GM21723 (cell line): ENCODE measurements around the gene HMCN1.

Experiments used
- ATAC-seq: cut with Tn5 transposase; IDR thresholded peaks from one replicate; pipeline ENCODE4 v1.9.1; 2021; ENCODE audit warnings: mild to moderate bottlenecking, moderate library complexity; ENCODE audit not compliant: unreplicated experiment

Gene HMCN1

DNA sequence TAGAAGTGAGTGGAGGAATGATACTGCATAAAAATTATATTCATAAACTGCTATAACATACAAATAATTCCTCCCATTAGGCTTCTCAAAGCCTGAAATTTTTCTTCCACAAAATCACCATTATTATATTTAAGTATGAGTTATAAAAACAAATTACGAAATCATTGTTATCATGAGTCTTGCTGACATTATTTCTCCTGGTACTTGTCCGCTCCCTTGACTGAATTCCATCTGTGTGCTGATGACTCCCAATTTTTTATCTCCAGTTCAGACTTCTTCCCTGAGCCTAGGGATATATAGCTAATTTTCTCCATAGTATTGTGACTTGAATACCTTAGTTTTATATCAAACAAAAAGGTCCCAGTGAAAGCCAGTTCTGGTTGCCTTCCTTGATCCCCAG lies 268.2 kb downstream of the HMCN1 start:
- no peak for ATAC-seq

DNA sequence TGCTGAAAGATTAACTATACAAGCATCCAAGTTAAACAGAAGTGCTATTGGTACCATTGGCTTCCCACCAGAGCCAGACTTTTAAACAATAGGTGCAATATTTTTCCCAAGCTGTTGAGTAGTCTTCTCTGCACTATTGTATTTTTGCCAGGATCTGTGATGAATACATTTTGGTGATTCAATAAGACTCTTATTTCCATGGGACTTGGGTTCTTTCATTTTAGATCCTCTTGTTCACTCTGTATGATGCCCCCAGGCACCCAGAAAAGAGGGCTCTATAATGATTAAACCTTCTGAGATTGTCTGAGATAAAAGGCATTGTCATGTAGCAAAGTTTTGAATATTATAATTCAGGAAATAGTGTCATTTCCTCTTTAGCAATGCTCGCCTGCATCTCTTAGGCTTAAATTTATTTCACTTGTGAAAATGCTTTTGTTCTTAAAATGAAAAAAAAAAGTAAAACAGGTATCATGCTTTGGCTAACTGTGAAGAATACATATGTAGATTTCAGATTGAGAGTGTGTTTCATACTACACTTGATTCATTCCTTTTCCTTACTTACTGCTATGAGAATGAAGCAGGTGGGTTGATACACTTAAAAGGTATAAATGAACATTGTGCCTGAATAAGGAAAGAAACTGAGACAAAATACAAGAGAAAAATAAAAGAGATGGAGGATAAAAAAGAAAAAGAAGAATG lies 275.0 kb downstream of the HMCN1 start:
- ATAC-seq: no peak

GRCh38 chr1:186014370-186015037 lies 280.3 kb downstream of the HMCN1 start:
- no peak for ATAC-seq

- ATAC-seq: no peak
Measured at GRCh38 chr1:186016856-186017255, 282.7 kb downstream of the HMCN1 start.

- no peak for ATAC-seq
Measured at GRCh38 chr1:186022184-186022583, 288.0 kb downstream of the HMCN1 start.

- ATAC-seq: no peak
Measured at GRCh38 chr1:186026946-186027345, 292.8 kb downstream of the HMCN1 start.

DNA sequence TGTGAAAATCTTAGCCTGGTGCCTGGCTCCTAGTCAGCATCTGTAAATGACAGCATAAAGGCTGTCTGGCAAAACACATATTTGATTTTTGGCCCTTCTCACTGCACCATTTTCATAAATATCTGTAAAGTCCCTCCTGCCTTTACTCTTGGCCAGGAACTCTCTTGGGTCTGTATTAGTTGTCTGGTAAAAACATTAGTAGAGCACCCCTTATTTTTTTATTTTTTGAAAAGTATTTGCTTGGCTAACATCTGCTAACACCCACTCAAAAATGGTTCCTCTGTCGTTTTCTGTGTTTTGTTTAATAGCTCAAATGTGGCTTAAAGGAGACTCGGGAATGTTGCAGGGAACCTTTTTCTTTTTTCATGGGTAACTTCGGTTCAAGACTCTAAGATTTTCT lies 293.4 kb downstream of the HMCN1 start:
- no peak for ATAC-seq

DNA sequence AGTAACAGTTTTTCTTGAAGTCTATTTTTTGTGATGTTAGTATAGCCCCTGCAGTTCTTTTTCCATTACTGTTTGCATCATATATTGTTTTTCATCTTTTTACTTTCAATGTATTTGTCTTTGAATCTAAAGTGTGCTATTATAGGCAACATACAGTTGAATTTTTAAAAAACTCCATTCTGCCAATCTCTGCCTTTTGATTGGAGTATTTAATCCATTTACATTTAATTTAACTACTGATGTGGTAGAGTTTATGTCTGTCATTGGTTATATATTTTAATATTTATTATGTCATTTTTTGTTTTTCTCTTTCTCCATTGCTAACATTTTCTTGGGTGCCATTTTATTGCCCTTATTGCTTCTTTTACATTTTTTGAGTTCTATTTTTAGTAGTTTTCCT lies 296.3 kb downstream of the HMCN1 start:
- ATAC-seq: no peak

GRCh38 chr1:186033847-186034271 lies 299.7 kb downstream of the HMCN1 start:
- ATAC-seq: no peak

DNA sequence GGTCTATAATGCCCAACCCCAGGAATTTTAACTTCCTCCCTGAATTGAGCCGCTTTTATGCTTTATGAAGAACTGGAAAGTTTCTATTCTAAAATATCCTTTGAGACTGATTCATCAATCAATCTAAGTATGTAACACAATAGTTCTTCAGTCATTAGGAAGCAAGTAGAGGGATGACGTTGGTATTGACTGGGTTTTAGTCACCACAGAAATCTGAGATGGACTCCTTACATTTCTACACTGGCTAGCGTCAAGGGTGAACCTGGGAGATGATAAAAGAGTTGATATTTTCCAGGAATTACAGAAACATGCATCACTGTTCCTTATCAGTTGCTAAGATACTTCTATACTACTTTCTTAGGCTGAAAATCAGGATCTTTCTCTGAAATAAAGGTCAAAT lies 308.0 kb downstream of the HMCN1 start:
- no peak for ATAC-seq

DNA sequence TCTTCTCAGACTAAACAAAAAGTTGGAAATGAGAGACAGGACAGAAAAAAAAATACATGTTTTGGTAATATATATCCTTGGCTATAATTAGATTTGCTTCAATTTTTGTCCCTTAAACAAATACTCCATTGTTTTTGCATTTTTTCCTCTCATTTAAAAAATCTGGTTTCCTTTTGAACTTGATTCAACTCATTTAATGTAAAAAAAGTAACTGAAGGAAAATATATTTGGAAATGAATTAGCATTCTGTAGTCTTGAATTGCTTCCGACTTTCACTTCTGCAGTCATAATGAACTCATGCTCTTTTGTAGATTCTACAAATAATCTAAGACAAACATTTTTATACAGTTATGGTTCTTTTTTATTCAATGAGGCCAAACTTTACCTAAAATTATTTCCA lies 309.1 kb downstream of the HMCN1 start:
- no peak for ATAC-seq

GRCh38 chr1:186044079-186044685 lies 310.0 kb downstream of the HMCN1 start:
- no peak for ATAC-seq

GRCh38 chr1:186046437-186047211 lies 312.4 kb downstream of the HMCN1 start:
- ATAC-seq: no peak

DNA sequence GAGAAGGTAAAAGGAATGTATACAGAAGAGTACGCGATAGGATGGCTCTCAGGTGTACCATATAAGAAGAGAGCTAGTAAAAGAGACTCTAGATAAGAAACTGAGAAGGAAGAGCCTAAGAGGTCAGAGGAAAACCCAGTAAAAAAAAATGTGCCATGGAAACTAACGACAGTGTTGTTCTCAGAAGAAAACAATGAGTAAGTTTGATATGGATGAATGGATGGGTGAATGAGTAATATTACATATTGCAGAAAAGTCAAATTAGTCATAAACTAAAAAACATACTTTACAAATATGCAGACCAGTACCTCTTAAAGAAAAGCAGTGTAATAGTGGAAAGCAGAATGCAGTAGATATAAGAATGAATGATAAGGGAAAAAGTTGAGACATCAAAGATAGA lies 316.2 kb downstream of the HMCN1 start:
- ATAC-seq: no peak

DNA sequence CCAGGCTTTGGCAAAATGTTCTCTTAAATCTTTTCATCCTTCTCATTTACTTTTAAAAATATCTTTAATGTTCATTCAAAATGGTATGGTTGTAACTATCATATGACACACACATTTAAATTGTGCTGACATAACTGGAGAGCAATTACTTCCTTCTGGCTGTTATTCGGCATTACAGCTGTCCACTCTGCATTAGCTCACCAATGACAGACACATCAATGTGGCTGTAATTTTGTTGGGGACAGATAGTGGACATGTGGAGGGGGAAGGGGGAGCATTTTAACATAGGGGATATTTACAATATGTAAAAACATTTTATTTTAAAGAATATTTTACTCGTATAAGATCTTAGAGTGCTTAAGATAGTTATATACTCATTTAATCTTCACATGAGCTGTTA lies 319.8 kb downstream of the HMCN1 start:
- ATAC-seq: no peak

GRCh38 chr1:186054932-186055331 lies 320.7 kb downstream of the HMCN1 start:
- ATAC-seq: no peak

- ATAC-seq: no peak
Measured at GRCh38 chr1:186055846-186056245, 321.7 kb downstream of the HMCN1 start.

GRCh38 chr1:186057086-186057485 lies 322.9 kb downstream of the HMCN1 start:
- no peak for ATAC-seq

GRCh38 chr1:186059311-186059710 lies 325.1 kb downstream of the HMCN1 start:
- ATAC-seq: no peak

DNA sequence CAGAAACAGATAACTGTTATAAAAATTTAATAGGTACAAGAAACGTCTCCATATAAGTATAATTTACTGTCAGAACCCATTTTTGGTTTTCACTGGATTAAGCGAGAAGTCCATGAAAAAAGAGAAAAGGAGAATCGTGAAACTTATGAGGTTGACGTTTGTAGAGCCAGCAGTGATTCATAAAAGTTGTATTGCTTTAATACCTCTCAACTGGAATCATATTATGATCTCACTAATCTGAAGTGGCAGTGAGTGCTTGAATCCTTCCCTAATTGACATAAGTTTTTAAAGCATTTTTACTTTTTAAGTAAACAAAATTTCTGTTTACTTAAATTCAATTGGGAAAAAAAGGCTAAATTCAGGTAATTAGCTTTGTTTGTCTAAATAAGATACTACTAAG lies 325.6 kb downstream of the HMCN1 start:
- no peak for ATAC-seq

GRCh38 chr1:186060226-186060625 lies 326.0 kb downstream of the HMCN1 start:
- ATAC-seq: no peak
